Measurements from ENCODE around the gene STAMBP. TPM values are rescaled to one million over a fixed set of nuclear protein-coding genes. Genes with fewer than 3 reads are reported as not detected.
"Not testable (repeated sequence)": the region's sequence is repeated elsewhere in the genome, so short reads cannot be mapped to it uniquely, and the experiment has no call there.

Gene STAMBP
- total RNA-seq, 2 donors from 2014 or later = 32.4 to 38.7 TPM

DNA sequence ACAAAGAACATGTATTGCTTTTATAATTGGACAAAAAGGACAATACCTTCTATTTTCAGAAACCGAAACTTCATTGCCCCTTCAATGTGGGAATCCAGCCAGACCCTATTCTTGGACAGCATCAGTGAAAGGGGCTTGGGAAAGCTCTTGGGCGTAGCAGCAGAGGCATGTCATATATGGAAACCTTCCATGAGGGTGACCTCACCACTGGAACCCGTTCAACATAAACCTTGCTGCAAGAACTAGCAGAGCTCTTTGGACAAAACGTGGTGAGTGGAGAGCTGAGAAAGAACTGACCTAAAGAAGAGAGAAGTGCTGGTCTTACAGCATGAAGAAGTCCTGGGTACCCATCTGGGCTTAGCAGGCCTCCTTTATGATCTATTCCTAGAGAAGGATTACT, 41.3 kb downstream of the STAMBP start:
- intact Hi-C loops (cut with DNase I) = no loop called here
- no peak for DNase-seq (ENCODE audit: low spot score)

- intact Hi-C loops (cut with DNase I) = no loop called here
Measured at GRCh38 chr2:73877071-73877802, 48.5 kb downstream of the STAMBP start.

DNA sequence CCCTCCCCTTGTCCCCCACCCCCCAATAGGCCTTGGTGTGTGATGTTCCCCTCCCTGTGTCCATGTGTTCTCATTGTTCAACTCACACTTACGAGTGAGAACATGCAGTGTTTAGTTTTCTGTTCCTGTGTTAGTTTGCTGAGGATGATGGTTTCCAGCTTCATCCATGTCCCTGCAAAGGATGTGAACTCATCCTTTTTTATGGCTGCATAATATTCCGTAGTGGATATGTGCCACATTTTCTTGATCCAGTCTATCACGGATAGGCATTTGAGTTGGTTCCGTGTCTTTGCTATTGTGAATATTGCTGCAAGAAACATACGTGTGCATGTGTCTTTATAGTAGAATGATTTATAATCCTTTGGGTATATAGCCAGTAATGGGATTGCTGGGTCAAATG, 49.2 kb downstream of the STAMBP start:
- DNase-seq (ENCODE audit: low spot score); intact Hi-C loops (cut with DNase I): not testable (repeated sequence)

More at GRCh38 chr2:73877071-73877802, 48.5 kb downstream of the STAMBP start:
- DNase-seq (ENCODE audit: low spot score) = no peak

DNA sequence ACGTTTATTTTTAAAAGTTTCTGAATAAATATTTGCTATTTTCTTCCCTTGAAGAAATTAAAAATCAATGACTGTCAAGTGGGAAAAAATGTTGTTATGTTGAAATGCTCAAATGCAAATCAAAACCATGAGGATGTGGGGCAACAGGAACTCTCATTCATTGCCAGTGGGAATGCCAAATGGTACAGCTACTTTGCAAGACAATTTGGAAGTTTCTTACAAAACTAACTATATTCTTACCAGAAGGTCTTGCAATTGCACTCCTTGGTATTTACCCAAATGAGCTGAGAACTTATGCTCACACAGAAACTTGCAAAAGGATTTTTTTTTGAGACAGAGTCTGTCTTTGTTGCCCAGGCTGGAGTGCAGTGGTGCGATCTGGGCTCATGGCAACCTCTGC, 56.6 kb downstream of the STAMBP start:
- intact Hi-C loops (cut with DNase I) = no loop called here
- DNase-seq (ENCODE audit: low spot score) = no peak

DNA sequence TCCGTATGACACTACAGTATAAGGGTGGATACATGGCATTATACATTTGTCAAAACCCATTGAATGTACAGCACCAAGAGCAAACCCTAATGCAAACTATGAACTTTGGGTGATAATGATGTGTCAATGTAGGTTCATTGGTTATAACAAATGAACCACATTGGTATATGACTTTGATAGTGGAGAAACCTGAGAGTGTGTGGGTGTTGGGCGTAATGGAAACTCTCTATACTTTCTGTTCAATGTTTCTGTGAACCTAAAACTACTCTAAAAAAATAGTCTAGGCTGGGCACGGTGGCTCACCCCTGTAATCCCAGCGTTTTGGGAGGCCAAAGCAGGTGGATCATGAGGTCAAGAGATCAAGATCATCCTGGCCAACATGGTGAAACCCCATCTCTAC, 57.6 kb downstream of the STAMBP start:
- intact Hi-C loops (cut with DNase I) = no loop called here

DNA sequence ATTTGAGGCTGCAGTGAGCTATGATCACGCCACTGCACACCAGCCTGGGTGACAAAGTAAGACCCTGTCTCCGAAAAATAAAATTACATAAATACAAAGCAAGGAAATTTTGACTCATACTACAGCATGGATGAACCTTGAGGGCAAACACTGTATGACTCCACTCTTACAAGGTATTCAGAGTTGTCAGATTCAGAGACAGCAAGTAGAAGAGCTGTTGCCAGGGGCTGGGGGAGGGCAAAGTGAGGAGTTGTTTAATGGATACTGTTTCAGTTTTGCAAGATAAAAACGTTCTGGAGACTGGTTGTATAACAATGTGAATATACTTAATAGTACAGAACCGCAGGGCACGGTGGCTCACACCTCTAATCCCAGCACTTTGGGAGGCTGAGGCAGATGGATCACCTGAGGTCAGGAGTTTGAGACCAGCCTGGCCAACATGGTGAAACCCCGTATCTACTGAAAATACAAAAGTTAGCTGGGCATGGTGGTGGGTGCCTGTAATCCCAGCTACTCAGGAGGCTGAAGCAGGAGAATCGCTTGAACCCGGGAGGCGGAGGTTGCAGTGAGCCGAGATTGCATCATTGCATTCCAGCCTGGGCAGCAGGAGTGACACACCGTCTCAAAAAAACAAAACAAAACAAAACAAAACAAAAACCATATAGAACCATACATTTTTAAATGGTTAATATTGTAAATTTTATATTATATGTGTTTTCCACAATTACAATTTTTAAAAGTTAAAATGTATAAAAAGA, 59.0 kb downstream of the STAMBP start:
- DNase-seq (ENCODE audit: low spot score) = not testable (repeated sequence)

More for the DNA sequence above, 57.6 kb downstream of the STAMBP start:
- no peak for DNase-seq (ENCODE audit: low spot score)

GRCh38 chr2:73888388-73888787, 59.6 kb downstream of the STAMBP start:
- intact Hi-C loops (cut with DNase I) = no loop called here
- no peak for DNase-seq (ENCODE audit: low spot score)

More for the DNA sequence above, 59.0 kb downstream of the STAMBP start:
- intact Hi-C loops (cut with DNase I) = not testable (repeated sequence)

GRCh38 chr2:73889206-73889605, 60.4 kb downstream of the STAMBP start:
- intact Hi-C loops (cut with DNase I) = no loop called here
- no peak for DNase-seq (ENCODE audit: low spot score)

DNA sequence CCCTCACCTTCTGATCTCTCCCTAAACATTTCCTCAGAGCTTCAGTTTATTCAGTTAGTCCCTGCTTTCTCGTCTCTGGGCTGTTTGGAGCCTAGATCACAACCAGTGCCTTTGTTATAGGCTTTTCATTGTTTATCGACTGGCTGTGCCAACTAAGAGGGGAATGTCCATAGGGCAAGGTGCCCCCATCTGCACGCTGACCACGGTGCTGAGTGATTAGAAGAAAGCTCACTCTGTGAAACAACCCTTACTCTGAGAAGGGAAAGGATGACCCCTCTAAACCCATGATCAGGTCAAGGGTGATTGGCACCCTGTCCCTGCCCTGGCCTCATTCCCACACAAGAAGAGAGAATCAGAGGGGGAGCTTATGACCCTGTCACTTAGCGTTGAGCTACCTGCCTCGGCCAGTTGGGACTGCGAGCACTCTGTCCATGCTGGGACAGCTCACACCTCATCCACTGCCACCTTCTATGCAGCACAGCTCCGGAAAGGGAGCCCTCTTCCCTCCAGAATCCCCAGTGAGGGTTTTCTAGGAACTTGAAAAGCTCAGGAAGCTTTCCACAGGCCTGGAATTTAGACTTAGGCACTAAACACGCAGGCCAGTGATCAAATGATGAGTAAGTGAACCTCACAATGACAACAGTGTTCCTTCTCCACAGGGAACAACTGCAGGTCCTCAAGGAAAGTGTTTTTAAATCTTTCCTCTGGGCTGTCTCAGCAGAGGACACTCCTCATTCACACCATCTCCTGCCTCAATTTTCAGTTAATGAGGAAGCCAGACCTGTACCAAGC, 61.7 kb downstream of the STAMBP start:
- no peak for DNase-seq (ENCODE audit: low spot score)
- intact Hi-C loops (cut with DNase I) = loop anchor here in 1 of 2 donors (5.0 kb wide), 1 partner anchor 58 kb away; no protein-coding TSS in a partner anchor

DNA sequence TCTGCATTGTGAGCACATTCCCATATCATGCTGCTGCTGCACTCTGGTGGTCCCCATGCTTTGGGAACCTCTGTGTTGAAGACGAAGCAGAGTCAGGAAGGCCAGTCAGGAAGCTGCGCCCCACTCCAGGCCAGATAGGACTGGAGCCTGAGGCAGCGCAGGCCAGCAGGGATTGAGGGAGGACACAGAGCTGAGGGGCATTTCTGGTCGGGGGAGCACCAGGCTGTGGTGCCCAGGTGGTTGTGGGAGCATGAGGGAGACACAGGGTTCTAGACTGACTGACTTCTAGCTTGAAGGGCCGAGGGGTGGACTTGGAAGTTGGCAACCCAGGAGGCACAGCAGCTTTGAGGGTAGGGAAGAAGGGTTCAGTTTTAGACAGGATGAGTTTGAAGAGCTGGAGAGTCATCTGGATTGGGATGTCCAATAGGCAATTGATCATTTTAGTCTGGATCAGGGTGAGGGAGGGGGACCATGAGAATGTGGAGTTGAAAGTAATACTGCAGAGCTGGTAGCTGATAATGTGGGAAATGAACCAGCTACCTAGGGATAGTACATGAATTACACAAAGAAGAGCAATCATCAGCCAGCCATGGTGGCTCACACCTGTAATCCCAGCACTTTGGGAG, 62.6 kb downstream of the STAMBP start:
- intact Hi-C loops (cut with DNase I) = loop anchor here in 1 of 2 donors (5.0 kb wide), 1 partner anchor 59 kb away; no protein-coding TSS in a partner anchor
- no peak for DNase-seq (ENCODE audit: low spot score)

DNA sequence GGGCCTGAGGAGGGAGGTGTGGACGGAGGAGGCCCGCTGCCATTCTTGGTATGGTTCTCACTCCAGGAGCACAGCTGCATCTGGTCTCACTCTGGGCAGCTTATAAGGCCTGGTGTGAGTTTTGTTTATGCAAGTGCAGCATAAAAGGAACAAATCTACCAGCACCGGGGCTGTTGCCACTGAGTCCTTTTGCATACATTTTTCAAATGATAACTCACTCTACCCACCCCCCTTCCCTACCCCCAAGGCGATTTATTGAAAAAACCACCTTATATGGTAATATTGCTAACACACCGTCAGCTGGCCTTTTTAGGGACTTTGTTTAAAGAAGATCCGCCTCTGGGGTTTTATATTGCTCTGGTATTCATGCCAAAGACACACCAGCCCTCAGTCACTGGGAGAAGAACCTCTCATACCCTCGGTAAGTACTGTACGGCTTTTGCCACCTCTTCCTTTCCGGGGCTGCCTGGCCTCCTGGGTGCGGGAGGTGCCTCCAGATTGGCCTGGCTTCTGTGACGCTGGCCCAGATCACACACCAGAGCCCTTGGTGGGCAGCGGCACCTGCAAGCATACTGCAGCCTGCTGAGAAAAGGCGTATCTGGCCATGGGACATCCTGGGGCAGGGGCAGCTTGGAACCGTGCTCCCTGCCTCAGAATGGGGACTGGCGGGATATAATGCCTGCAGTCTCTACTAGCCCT, 64.0 kb downstream of the STAMBP start, which contains the start of gene ACTG2:
ACTG2 (plus strand) TSS at position 378 of the 699 bp plus-strand sequence. CDS start 8,304 bp downstream, outside the sequence.
- intact Hi-C loops (cut with DNase I) = loop anchor here in 1 of 2 donors (5.0 kb wide), 1 partner anchor 60 kb away; no protein-coding TSS in a partner anchor
- DNase-seq (ENCODE audit: low spot score) = peak; percentile 83

DNA sequence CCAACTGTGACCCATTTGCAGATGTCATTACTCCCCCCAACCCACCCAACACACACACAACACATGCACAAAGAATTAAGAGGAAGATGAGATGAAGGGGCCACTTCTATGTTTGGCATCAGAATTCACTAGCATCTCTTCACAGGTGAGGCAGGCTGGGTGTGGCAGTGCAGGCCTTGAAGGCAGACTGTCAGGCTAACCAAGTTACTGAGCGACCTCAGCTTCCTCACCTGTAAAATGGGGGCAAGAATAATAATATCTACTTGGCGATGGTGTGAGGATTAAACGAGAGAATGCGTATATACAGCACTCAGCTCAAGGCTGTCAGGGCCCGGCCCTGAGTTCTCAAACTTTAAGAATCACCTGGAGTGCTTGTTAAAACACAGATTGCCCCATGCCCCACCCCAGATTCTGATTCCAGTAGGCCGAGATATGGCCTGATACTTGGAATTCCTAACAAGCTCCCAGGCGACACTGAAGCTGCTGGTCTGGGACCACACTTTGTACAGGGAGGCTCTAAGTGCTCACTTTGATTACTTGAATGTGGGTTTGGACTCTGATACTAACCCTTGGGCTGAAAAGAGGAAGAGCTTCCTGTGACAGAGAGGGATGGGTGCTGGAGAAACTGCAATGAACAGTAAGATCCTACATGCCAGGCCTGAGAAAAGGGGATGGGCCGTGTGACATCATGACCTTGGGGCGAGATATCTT, 65.2 kb downstream of the STAMBP start:
- DNase-seq (ENCODE audit: low spot score) = no peak
- intact Hi-C loops (cut with DNase I) = loop anchor here in 1 of 2 donors (5.0 kb wide), 1 partner anchor 62 kb away; no protein-coding TSS in a partner anchor

- intact Hi-C loops (cut with DNase I) = loop anchor here in 1 of 2 donors (5.0 kb wide), 1 partner anchor 62 kb away; no protein-coding TSS in a partner anchor
- no peak for DNase-seq (ENCODE audit: low spot score)
Measured at GRCh38 chr2:73894475-73894850, 65.7 kb downstream of the STAMBP start.

DNA sequence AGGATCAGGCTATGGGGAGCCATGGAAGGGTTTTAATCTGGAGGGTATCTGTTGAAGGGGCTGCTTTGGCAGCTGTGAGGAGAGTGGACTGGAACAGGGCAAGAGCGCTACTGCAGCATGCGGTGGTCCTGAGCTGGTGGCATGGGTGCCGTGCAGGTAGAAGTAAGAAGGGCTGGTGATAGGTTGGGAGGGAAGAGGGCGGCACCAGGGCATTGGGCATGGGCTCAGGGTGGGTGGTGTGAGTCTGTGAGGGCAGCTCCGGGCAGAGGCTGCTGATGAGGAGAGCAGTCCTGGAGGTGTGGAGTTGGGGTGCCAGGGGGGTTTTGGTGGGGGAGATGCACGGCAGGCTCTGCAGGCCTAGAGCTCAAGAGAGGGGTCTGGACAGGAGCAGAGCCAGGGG, 66.1 kb downstream of the STAMBP start:
- no peak for DNase-seq (ENCODE audit: low spot score)

DNA sequence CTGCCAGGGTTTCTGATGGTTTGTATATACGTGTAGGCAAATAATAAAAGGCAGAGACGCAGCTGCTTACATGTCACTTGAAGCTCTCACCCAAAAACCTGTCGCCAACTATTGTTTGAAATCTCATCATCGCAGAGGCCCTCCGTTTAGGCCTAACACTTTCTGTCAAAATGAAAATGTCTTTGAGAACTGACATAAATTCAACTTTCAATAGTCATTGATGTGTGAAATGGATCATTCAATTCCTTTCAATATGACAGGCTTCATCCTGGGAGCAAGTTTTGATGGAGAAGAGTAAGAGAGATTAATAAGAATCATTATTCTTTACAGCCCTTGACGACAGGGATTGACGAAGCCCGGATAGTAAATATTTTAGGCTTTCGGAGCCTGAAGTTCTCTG, 66.7 kb downstream of the STAMBP start:
- intact Hi-C loops (cut with DNase I) = no loop called here

More for the DNA sequence above, 66.1 kb downstream of the STAMBP start:
- intact Hi-C loops (cut with DNase I) = loop anchor here in 1 of 2 donors (5.0 kb wide), 1 partner anchor 63 kb away; no protein-coding TSS in a partner anchor

GRCh38 chr2:73896362-73897239, 67.8 kb downstream of the STAMBP start:
- DNase-seq (ENCODE audit: low spot score) = no peak
- intact Hi-C loops (cut with DNase I) = no loop called here

More for the DNA sequence above, 66.7 kb downstream of the STAMBP start:
- no peak for DNase-seq (ENCODE audit: low spot score)

GRCh38 chr2:73897240-73897583, 68.5 kb downstream of the STAMBP start:
- intact Hi-C loops (cut with DNase I) = no loop called here
- DNase-seq (ENCODE audit: low spot score) = no peak
